ENCODE measurements around the gene NFKBIZ.
"Not testable (repeated sequence)": the region's sequence is repeated elsewhere in the genome, so short reads cannot be mapped to it uniquely, and the experiment has no call there.

NFKBIZ gene

DNA sequence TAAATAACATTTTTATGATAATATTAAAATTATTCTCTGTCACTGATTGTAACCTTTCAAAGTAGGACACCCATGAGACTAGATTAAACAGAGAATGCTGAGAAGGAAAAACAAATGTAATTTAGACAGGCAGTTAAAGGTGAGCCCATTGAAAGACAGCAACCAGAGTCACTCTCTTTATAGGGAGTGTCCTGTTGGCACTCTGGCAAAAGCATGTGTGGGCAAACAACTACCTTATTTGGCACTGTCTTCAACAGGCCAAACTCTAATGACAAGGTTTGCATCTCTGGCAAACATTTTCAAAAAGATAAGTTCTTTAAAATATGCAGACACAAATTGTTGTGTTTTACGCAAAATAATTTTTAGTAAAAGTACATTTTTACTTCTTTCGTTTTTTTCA lies 29.8 kb downstream of the NFKBIZ start:
- no peak overlapping the region for H3K4me3 ChIP-seq (ENCODE audit: low read length)
- no peaks in the 10 kb centered on the region for H3K9me3 ChIP-seq (ENCODE audit: low read length)
- no peak overlapping the region for H2AFZ ChIP-seq (ENCODE audit: low read depth, low read length)
- no peaks in the 10 kb centered on the region for H3K27me3 ChIP-seq (ENCODE audit: insufficient read depth, low read length)
- no peaks in the 10 kb centered on the region for H3K36me3 ChIP-seq (ENCODE audit: insufficient read depth, low read length)
- H3K4me1 ChIP-seq (ENCODE audit: insufficient read depth, low read length): no peaks in the 10 kb centered on the region

DNA sequence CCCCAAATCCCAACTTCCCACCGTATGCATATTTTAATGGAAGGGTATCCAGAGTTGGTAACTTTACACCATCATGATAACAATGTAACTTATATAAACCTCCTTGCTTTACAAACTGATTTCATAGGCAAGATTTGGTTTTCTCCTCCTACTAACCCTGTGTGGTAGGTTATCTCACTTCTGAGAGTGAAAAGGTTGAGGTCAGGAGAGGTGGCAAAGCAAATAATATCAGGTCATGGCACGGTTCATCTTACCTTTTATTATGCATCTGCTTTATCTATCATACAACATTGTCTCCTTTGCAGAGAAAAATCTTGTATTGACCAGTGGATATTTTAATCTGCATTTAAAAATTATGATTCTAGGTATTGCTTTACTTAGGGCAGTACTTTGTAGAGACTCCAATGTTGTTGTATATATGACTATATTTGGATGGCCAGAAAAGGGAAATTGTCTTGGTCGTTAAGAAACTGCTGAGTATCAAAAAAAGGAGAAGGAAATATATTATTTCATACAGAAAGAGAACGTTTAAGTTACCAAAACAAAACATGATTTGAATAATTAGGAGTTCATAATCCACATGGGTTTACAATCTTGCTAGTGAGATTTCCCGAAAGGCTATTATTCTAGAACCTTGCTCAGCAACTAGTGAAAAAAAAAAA lies 30.4 kb downstream of the NFKBIZ start:
- Histone ChIP-seq H3K4me1 (ENCODE audit: insufficient read depth, low read length) (no peaks in the 10 kb centered on the region), H3K36me3 (ENCODE audit: insufficient read depth, low read length) (no peaks in the 10 kb centered on the region), H2AFZ (ENCODE audit: low read depth, low read length) (no peak overlapping the region), H3K27me3 (ENCODE audit: insufficient read depth, low read length) (no peaks in the 10 kb centered on the region), H3K4me3 (ENCODE audit: low read length) (no peak overlapping the region), H3K9me3 (ENCODE audit: low read length) (no peaks in the 10 kb centered on the region)

DNA sequence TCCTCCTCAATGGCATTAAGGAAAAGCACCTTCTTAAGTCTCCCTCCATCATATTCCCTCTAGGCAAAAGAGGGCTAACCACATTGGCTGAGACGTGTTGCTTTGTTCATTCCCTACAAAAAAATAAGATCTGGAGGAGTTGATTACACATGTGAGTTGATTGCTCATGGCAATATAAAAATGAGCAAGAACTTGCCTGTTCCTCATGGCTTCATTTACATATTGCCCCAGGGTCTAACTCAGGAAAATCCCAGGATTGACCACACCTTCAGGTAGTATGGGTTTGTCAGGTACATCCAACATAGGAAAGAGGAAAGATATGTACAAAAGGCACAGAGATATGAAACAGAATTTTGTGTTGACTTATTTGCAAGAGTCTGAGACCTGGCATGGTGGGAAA lies 35.5 kb downstream of the NFKBIZ start:
- Histone ChIP-seq H3K36me3 (ENCODE audit: insufficient read depth, low read length) (no peaks in the 10 kb centered on the region), H3K4me3 (ENCODE audit: low read length) (no peak overlapping the region), H3K9me3 (ENCODE audit: low read length) (no peaks in the 10 kb centered on the region), H3K4me1 (ENCODE audit: insufficient read depth, low read length) (no peaks in the 10 kb centered on the region), H2AFZ (ENCODE audit: low read depth, low read length) (no peak overlapping the region), H3K27me3 (ENCODE audit: insufficient read depth, low read length) (no peaks in the 10 kb centered on the region)

DNA sequence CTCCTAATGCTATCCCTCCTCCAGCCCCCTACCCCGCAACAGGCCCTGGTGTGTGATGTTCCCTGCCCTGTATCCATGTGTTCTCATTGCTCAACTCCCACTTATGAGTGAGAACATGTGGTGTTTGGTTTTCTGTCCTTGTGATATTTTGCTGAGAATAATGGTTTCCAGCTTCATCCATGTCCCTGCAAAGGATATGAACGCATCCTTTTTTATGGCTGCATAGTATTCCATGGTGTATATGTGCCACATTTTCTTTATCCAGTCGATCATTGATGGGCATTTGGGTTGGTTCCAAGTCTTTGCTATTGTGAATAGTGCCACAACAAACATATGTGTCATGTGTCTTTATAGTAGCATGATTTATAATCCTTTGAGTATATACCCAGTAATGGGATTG lies 36.3 kb downstream of the NFKBIZ start:
- H3K36me3 ChIP-seq (ENCODE audit: insufficient read depth, low read length); H2AFZ ChIP-seq (ENCODE audit: low read depth, low read length); H3K27me3 ChIP-seq (ENCODE audit: insufficient read depth, low read length); H3K9me3 ChIP-seq (ENCODE audit: low read length); H3K4me1 ChIP-seq (ENCODE audit: insufficient read depth, low read length); H3K4me3 ChIP-seq (ENCODE audit: low read length): not testable (repeated sequence)

DNA sequence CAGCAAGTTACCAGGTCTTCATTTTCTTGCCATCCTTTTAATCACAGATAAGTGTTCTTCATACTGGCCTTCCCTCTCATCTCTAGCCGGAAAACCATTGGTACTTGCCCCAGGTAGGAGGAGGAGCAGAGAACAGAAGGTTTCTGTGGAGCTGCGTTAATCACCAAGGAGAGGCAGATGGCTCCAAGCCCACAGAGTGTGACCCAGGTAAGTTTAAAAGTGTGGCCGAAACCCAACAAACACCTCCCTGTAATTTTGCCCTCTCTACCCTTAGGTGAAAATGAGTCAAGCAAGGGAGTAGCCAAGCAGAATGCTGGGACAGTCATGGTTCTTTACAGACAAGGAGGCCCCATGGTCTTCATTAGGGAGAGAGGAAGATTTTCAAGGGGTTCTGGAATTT lies 37.3 kb downstream of the NFKBIZ start:
- no peaks in the 10 kb centered on the region for H3K9me3 ChIP-seq (ENCODE audit: low read length)
- H3K4me3 ChIP-seq (ENCODE audit: low read length): no peak overlapping the region
- no peaks in the 10 kb centered on the region for H3K4me1 ChIP-seq (ENCODE audit: insufficient read depth, low read length)
- no peaks in the 10 kb centered on the region for H3K36me3 ChIP-seq (ENCODE audit: insufficient read depth, low read length)
- H2AFZ ChIP-seq (ENCODE audit: low read depth, low read length): no peak overlapping the region
- H3K27me3 ChIP-seq (ENCODE audit: insufficient read depth, low read length): no peaks in the 10 kb centered on the region

DNA sequence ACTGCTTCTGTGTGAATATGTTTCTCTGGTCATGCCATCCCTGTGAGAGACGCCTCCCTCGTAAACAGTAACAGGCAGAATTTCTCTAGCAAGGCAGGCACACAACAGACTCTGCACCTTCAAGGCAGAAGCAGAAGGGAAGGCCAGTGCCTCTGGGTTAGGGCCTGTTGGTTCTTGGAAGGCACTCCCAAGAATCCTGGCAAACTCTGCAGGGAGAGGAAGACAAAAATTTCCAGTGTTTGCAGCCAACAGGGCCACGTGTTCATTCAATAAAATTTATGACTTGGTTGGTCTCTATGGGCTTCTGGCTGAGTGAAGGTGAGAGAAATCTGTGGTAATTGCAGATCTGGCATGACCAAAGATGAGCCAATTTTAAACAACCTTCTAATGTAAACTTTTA lies 39.3 kb downstream of the NFKBIZ start:
- no peaks in the 10 kb centered on the region for H3K36me3 ChIP-seq (ENCODE audit: insufficient read depth, low read length)
- no peaks in the 10 kb centered on the region for H3K4me1 ChIP-seq (ENCODE audit: insufficient read depth, low read length)
- no peaks in the 10 kb centered on the region for H3K27me3 ChIP-seq (ENCODE audit: insufficient read depth, low read length)
- no peak overlapping the region for H2AFZ ChIP-seq (ENCODE audit: low read depth, low read length)
- no peaks in the 10 kb centered on the region for H3K9me3 ChIP-seq (ENCODE audit: low read length)
- no peak overlapping the region for H3K4me3 ChIP-seq (ENCODE audit: low read length)

DNA sequence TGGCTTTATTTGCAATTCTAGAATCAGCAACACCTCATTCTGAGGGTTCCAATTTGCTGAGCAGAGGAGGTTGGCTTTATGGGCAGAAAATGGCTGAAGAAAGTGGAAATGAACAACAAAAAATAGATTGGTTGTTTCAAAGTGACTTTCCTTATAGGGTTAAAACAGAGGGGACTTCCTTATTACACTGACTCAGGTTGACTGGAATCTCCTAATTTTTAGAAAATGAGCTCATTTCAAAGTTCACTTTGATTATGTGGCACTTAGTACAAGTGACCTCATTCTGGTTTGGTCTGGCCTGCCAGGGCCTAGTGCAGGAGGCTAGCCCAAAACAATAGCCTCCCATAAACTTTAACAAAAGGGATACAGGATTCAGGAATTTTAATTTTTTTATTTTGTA lies 41.4 kb downstream of the NFKBIZ start:
- Histone ChIP-seq H3K4me1 (ENCODE audit: insufficient read depth, low read length) (no peaks in the 10 kb centered on the region), H3K9me3 (ENCODE audit: low read length) (no peaks in the 10 kb centered on the region), H3K27me3 (ENCODE audit: insufficient read depth, low read length) (no peaks in the 10 kb centered on the region), H3K4me3 (ENCODE audit: low read length) (no peak overlapping the region), H3K36me3 (ENCODE audit: insufficient read depth, low read length) (no peaks in the 10 kb centered on the region), H2AFZ (ENCODE audit: low read depth, low read length) (no peak overlapping the region)

DNA sequence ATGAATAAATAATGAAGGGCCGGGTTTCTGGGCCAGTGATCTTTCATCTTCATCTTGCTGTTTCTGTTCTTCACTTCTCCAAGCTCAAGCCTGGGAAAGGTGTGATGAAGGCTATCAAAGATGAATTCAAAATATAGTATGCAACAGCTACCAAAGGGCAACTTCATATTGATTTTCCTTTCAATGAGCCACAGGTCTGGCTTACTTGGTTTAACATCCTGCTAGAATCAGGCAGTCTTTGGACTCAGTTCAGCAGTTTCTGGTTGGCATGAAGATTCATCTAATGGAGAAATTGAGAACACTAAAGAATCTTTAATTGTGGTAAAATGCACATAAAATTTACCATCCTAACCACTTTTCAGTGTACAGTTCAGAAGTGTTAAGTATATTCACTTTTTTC lies 43.3 kb downstream of the NFKBIZ start:
- H2AFZ ChIP-seq (ENCODE audit: low read depth, low read length): no peak overlapping the region
- H3K4me3 ChIP-seq (ENCODE audit: low read length): no peak overlapping the region
- no peaks in the 10 kb centered on the region for H3K4me1 ChIP-seq (ENCODE audit: insufficient read depth, low read length)
- no peaks in the 10 kb centered on the region for H3K9me3 ChIP-seq (ENCODE audit: low read length)
- H3K27me3 ChIP-seq (ENCODE audit: insufficient read depth, low read length): no peaks in the 10 kb centered on the region
- no peaks in the 10 kb centered on the region for H3K36me3 ChIP-seq (ENCODE audit: insufficient read depth, low read length)

DNA sequence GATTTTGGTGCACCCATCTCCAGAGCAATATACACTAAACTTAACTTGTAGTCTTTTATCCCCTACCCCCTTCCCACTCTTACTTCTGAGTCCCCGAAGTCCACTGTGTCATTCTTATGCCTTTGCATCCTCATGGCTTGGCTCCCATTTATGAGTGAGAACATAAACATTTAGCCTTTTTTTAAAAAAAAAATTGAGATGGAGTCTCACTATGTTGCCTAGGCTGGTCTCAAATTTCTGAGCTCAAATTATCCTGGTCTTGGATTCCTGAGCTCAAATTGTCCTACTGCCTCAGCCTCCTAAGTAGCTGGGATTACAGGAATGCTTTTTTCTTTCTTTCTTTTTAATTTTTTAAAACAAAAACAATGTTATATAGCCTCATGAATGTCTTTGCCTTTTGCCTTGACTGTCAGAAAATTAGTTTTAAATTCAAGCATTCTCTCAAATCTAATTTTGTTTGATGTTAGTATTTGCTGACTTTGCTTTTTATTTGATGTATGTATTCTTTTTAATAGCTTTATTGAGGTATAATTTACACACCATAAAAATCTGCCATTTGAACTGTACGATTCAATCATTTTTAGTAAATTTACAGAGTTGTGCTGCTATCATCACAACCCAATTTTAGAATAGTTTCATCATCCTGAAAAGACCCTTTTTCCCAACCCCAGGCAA lies 46.9 kb downstream of the NFKBIZ start:
- H3K9me3 ChIP-seq (ENCODE audit: low read length): no peaks in the 10 kb centered on the region
- no peaks in the 10 kb centered on the region for H3K27me3 ChIP-seq (ENCODE audit: insufficient read depth, low read length)
- no peaks in the 10 kb centered on the region for H3K4me1 ChIP-seq (ENCODE audit: insufficient read depth, low read length)
- H2AFZ ChIP-seq (ENCODE audit: low read depth, low read length): no peak overlapping the region
- no peaks in the 10 kb centered on the region for H3K36me3 ChIP-seq (ENCODE audit: insufficient read depth, low read length)
- no peak overlapping the region for H3K4me3 ChIP-seq (ENCODE audit: low read length)

DNA sequence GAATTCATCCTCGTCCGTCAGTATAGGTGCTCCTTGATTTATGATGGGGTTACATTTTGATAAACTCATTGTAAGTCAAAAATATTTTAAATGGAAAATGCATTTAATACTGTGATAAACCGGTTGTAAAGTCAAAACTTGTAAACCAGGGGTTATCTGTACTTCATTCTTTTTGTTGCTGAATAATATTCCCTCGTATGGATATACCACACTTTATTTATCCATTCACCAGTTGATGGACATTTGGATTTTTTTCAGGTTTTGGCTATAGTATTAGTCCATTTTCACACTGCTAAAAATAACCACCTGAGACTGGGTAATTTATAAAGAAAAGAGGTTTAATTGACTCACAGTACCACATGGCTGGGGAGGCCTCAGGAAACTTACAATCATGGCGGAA lies 47.7 kb downstream of the NFKBIZ start:
- Histone ChIP-seq H2AFZ (ENCODE audit: low read depth, low read length) (no peak overlapping the region), H3K4me1 (ENCODE audit: insufficient read depth, low read length) (no peaks in the 10 kb centered on the region), H3K9me3 (ENCODE audit: low read length) (no peaks in the 10 kb centered on the region), H3K36me3 (ENCODE audit: insufficient read depth, low read length) (no peaks in the 10 kb centered on the region), H3K4me3 (ENCODE audit: low read length) (no peak overlapping the region), H3K27me3 (ENCODE audit: insufficient read depth, low read length) (no peaks in the 10 kb centered on the region)

DNA sequence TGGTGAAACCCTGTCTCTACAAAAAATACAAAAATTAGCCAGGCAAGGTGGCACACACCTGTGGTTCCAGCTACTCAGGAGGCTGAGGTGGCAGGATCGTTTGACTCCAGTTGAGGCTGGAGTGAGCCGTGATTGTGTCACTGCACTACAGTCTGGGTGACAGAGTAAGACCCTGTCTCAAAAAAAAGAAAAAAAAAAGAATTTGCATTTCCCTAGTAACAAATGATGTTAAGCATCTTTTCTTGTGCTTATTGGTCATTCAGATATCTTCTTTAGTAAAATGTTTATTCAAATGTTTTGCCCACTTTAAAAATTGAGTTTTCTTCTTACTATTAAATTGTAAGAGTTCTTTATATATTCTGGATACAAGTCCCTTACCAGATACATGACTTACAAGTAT lies 48.7 kb downstream of the NFKBIZ start:
- Histone ChIP-seq H3K36me3 (ENCODE audit: insufficient read depth, low read length) (no peaks in the 10 kb centered on the region), H3K27me3 (ENCODE audit: insufficient read depth, low read length) (no peaks in the 10 kb centered on the region), H3K4me3 (ENCODE audit: low read length) (no peak overlapping the region), H3K9me3 (ENCODE audit: low read length) (no peaks in the 10 kb centered on the region), H2AFZ (ENCODE audit: low read depth, low read length) (no peak overlapping the region), H3K4me1 (ENCODE audit: insufficient read depth, low read length) (no peaks in the 10 kb centered on the region)

DNA sequence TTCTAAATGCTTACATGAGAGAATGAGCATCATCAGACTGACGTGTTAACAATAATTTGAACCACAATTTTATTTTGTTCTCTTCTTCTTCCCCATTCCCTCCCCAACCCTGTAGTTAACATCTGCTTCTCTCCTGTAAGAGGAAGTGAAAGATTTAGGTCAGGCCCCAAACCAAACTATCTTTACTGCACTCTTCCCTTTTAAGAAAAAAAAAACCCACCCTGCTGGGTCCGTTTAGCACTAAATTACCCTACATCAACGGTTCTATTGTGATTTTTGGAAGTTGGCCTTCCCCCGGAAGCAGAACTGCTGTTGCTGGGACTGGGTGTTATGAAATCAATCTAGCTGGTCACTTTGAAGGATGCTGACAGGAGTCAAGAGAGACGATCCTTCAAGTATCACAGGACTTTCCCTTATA lies 49.4 kb downstream of the NFKBIZ start:
- Histone ChIP-seq H3K9me3 (ENCODE audit: low read length) (no peaks in the 10 kb centered on the region), H3K4me1 (ENCODE audit: insufficient read depth, low read length) (no peaks in the 10 kb centered on the region), H3K36me3 (ENCODE audit: insufficient read depth, low read length) (no peaks in the 10 kb centered on the region), H2AFZ (ENCODE audit: low read depth, low read length) (no peak overlapping the region), H3K27me3 (ENCODE audit: insufficient read depth, low read length) (no peaks in the 10 kb centered on the region), H3K4me3 (ENCODE audit: low read length) (no peak overlapping the region)

DNA sequence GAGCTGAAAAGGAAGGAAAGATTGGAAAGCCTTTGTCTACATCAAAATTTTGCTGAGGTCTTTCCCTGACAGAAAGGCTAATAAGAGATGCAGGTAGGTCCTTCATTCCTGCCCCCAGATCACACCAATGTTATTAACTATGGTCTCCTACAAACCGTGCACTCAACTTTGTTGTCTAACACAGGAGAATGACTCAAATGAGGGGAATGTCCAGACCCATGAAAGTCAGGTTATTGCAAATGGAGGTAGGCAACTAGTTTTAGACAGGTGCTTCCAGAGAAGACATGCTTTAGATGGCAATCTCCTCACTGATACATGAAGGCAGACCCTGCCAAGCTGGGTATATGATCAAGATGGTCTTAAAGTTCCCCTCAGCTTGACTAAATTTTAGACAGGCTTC lies 51.0 kb downstream of the NFKBIZ start:
- Histone ChIP-seq H3K4me1 (ENCODE audit: insufficient read depth, low read length) (no peaks in the 10 kb centered on the region), H3K27me3 (ENCODE audit: insufficient read depth, low read length) (no peaks in the 10 kb centered on the region), H2AFZ (ENCODE audit: low read depth, low read length) (no peak overlapping the region), H3K9me3 (ENCODE audit: low read length) (no peaks in the 10 kb centered on the region), H3K36me3 (ENCODE audit: insufficient read depth, low read length) (no peaks in the 10 kb centered on the region), H3K4me3 (ENCODE audit: low read length) (no peak overlapping the region)

DNA sequence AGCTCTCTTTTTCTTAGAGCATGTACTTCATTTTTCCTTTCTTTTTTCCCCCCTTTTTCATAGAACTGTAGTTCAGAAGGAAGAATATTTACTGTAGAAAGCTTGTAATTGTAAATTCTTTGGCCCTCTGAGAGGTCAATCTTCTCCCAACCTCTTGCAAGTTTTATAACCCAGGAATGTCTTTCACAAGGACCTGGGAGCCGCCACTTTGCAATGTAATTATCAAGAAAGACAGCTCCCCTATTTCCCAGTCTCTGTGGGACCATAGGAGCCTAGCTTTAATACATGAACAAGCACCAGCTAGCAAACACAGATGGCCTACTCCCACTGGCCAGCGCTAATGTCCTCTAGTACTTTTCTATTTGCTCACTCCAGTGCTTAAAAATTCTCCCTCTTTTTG lies 51.4 kb downstream of the NFKBIZ start:
- H3K4me1 ChIP-seq (ENCODE audit: insufficient read depth, low read length): no peaks in the 10 kb centered on the region
- H3K4me3 ChIP-seq (ENCODE audit: low read length): no peak overlapping the region
- no peaks in the 10 kb centered on the region for H3K9me3 ChIP-seq (ENCODE audit: low read length)
- H2AFZ ChIP-seq (ENCODE audit: low read depth, low read length): no peak overlapping the region
- H3K27me3 ChIP-seq (ENCODE audit: insufficient read depth, low read length): no peaks in the 10 kb centered on the region
- H3K36me3 ChIP-seq (ENCODE audit: insufficient read depth, low read length): no peaks in the 10 kb centered on the region
